HG03175 (cell line): Measurements from ENCODE around the gene VAMP3.
A peak's percentile ranks its signal among the peaks of the same experiment; 100 is the strongest.
"Not testable (repeated sequence)": the region's sequence is repeated elsewhere in the genome, so short reads cannot be mapped to it uniquely, and the experiment has no call there.

ENCODE experiments used
- ATAC-seq: cut with Tn5 transposase; IDR thresholded peaks from one replicate; pipeline ENCODE4 v1.9.1; 2021; ENCODE audit warnings: mild to moderate bottlenecking, moderate library complexity; ENCODE audit not compliant: unreplicated experiment

The VAMP3 gene

GRCh38 chr1:7767176-7767575 is 3.9 kb upstream of the VAMP3 start:
- ATAC-seq: no peak

- ATAC-seq: no peak
These were observed 2.5 kb upstream of the VAMP3 start for GRCh38 chr1:7768583-7768982.

GRCh38 chr1:7769673-7770412 is 1.3 kb upstream of the VAMP3 start:
- no peak for ATAC-seq

GRCh38 chr1:7770669-7770996 is 463 bp upstream of the VAMP3 start:
- ATAC-seq: no peak

- peak; percentile 7 for ATAC-seq
These were observed 765 bp downstream of the VAMP3 start for GRCh38 chr1:7771823-7772299.

GRCh38 chr1:7777591-7777990 is 6.5 kb downstream of the VAMP3 start:
- ATAC-seq: no peak

- ATAC-seq: no peak
These were observed 7.1 kb downstream of the VAMP3 start for GRCh38 chr1:7778133-7778628.

- ATAC-seq: no peak
These were observed 9.9 kb downstream of the VAMP3 start for GRCh38 chr1:7780976-7781375.

- ATAC-seq: no peak
These were observed 10.4 kb downstream of the VAMP3 start for GRCh38 chr1:7781501-7781900.

- no peak for ATAC-seq
These were observed 10.9 kb downstream of the VAMP3 start for GRCh38 chr1:7781923-7782495.

- no peak for ATAC-seq
These were observed 12.1 kb downstream of the VAMP3 start for GRCh38 chr1:7783178-7783711.

GRCh38 chr1:7783826-7784491 is 12.9 kb downstream of the VAMP3 start, which contains the start of gene PER3:
Gene PER3 (plus strand): TSS chr1:7784291. CDS start chr1:7784878, 587 bp downstream.
- ATAC-seq: peak; percentile 92

- no peak for ATAC-seq
These were observed 13.5 kb downstream of the VAMP3 start for GRCh38 chr1:7784492-7785071.

- no peak for ATAC-seq
These were observed 14.0 kb downstream of the VAMP3 start for GRCh38 chr1:7785108-7785507.

GRCh38 chr1:7786795-7787194 is 15.7 kb downstream of the VAMP3 start:
- ATAC-seq: no peak

- ATAC-seq: no peak
These were observed 18.7 kb downstream of the VAMP3 start for GRCh38 chr1:7789828-7790227.

- not testable (repeated sequence) for ATAC-seq
These were observed 19.9 kb downstream of the VAMP3 start for GRCh38 chr1:7791027-7791426.

- no peak for ATAC-seq
These were observed 24.3 kb downstream of the VAMP3 start for GRCh38 chr1:7795406-7795805.

- ATAC-seq: no peak
These were observed 34.4 kb downstream of the VAMP3 start for GRCh38 chr1:7805460-7805859.

- no peak for ATAC-seq
These were observed 37.3 kb downstream of the VAMP3 start for GRCh38 chr1:7808253-7808844.

- ATAC-seq: no peak
These were observed 38.6 kb downstream of the VAMP3 start for GRCh38 chr1:7809742-7810141.
